Mesodermal cell (in vitro differentiated cells): ENCODE measurements around the gene AKAP12.
A peak's percentile ranks its signal among the peaks of the same experiment; 100 is the strongest.

Experiments used
- H3K27ac ChIP-seq: 2 replicates; pipeline ENCODE4 v1.7.0; 2013; ENCODE audit warnings: mild to moderate bottlenecking, low read depth, low read length, moderate library complexity; ENCODE audit not compliant: severe bottlenecking
- H3K36me3 ChIP-seq: 2 replicates; pipeline ENCODE4 v1.7.1; 2013; ENCODE audit warnings: mild to moderate bottlenecking, low read length, moderate library complexity; ENCODE audit not compliant: control insufficient read depth, insufficient read depth
- H3K4me1 ChIP-seq: one replicate; pipeline ENCODE4 v1.7.1; 2013; ENCODE audit warnings: mild to moderate bottlenecking, low read length; ENCODE audit not compliant: insufficient read depth, control insufficient read depth, poor library complexity, severe bottlenecking
- H3K4me3 ChIP-seq: 2 replicates; pipeline ENCODE4 v1.7.0; 2013; ENCODE audit warnings: low read length, control low read depth, mild to moderate bottlenecking; ENCODE audit not compliant: insufficient read depth, poor library complexity, severe bottlenecking; ENCODE audit errors: extremely low read depth
- H3K9me3 ChIP-seq: 2 replicates; pipeline ENCODE4 v1.7.1; 2013; ENCODE audit warnings: mild to moderate bottlenecking, low read length, moderate library complexity; ENCODE audit not compliant: control insufficient read depth
- WGBS, 2 experiments: methylation state at CpG; one replicate each; pipeline ENCODE4 v1.1.5; 2013; ENCODE audit warnings: missing lambda C conversion rate in 2 of 2; ENCODE audit not compliant: insufficient coverage in 2 of 2; 5-methylcytosine and 5-hydroxymethylcytosine counted together

Gene AKAP12

GRCh38 chr6:151391471-151392413, 152.0 kb downstream of the AKAP12 start, which contains the start of gene ZBTB2:
Gene ZBTB2, minus strand, starts transcription at chr6:151391559. Its CDS starts 17,922 bp downstream, at chr6:151373637.
- H3K9me3 ChIP-seq = no peaks in the 10 kb centered on the region
- peak within 1 kb of the TSS; percentile 99 for H3K27ac ChIP-seq
- WGBS, 2 experiments = 1% methylated on average over 27 to 32 of the region's 57 CpGs
- peaks cover 24% of the 10 kb centered on the region for H3K4me1 ChIP-seq
- peak within 1 kb of the TSS; percentile 97 for H3K4me3 ChIP-seq
- peaks cover 37% of the 10 kb centered on the region for H3K36me3 ChIP-seq

- Histone ChIP-seq H3K27ac (peak overlapping the region; percentile 79), H3K4me1 (peaks cover 24% of the 10 kb centered on the region), H3K36me3 (peaks cover 38% of the 10 kb centered on the region), H3K9me3 (no peaks in the 10 kb centered on the region), H3K4me3 (peak overlapping the region; percentile 97)
- 0 to 20% methylated on average over 1 of the region's 3 CpGs for WGBS, 2 experiments
Measured at GRCh38 chr6:151392427-151392826, 152.7 kb downstream of the AKAP12 start.

GRCh38 chr6:151393410-151393809, 153.6 kb downstream of the AKAP12 start:
- peaks cover 19% of the 10 kb centered on the region for H3K4me1 ChIP-seq
- H3K9me3 ChIP-seq = no peaks in the 10 kb centered on the region
- 76 to 88% methylated on average over 2 to 3 of the region's 4 CpGs for WGBS, 2 experiments
- H3K27ac ChIP-seq = no peak overlapping the region
- H3K4me3 ChIP-seq = no peak overlapping the region
- peaks cover 38% of the 10 kb centered on the region for H3K36me3 ChIP-seq

- H3K4me3 ChIP-seq = no peak overlapping the region
- H3K27ac ChIP-seq = no peak overlapping the region
Measured at GRCh38 chr6:151399679-151400078, 159.9 kb downstream of the AKAP12 start.

GRCh38 chr6:151400473-151400872, 160.7 kb downstream of the AKAP12 start:
- no peak overlapping the region for H3K4me3 ChIP-seq
- no peaks in the 10 kb centered on the region for H3K4me1 ChIP-seq
- no peaks in the 10 kb centered on the region for H3K9me3 ChIP-seq
- peaks cover 68% of the 10 kb centered on the region for H3K36me3 ChIP-seq
- no peak overlapping the region for H3K27ac ChIP-seq
- 91 to 97% methylated on average over 5 to 6 of the region's 6 CpGs for WGBS, 2 experiments

More at GRCh38 chr6:151399679-151400078, 159.9 kb downstream of the AKAP12 start:
- WGBS, 2 experiments = 92 to 100% methylated on average over 2 of the region's 3 CpGs
- H3K36me3 ChIP-seq = peaks cover 66% of the 10 kb centered on the region
- no peaks in the 10 kb centered on the region for H3K4me1 ChIP-seq
- no peaks in the 10 kb centered on the region for H3K9me3 ChIP-seq

- Histone ChIP-seq H3K4me3 (no peak overlapping the region), H3K27ac (no peak overlapping the region), H3K9me3 (no peaks in the 10 kb centered on the region), H3K36me3 (peaks cover 72% of the 10 kb centered on the region), H3K4me1 (no peaks in the 10 kb centered on the region)
- no CpG with 5 or more reads among the region's 1 CpG for WGBS, 2 experiments
Measured at GRCh38 chr6:151402228-151402627, 162.5 kb downstream of the AKAP12 start.

- H3K9me3 ChIP-seq = no peaks in the 10 kb centered on the region
- peaks cover 74% of the 10 kb centered on the region for H3K36me3 ChIP-seq
- H3K4me3 ChIP-seq = no peak overlapping the region
- H3K27ac ChIP-seq = no peak overlapping the region
- WGBS, 2 experiments = 92 to 100% methylated on average over 1 of the region's 4 CpGs
- H3K4me1 ChIP-seq = no peaks in the 10 kb centered on the region
Measured at GRCh38 chr6:151403919-151404308, 164.1 kb downstream of the AKAP12 start.
